Trophoblast cell (in vitro differentiated cells and primary cell): Measurements from ENCODE around the gene KRT31.
A peak's percentile ranks its signal among the peaks of the same experiment; 100 is the strongest.

Source experiments
- DNase-seq, 2 donors: peaks; one replicate each; pipeline ENCODE4 v3.0.0-alpha.2; 2016
- H2AFZ ChIP-seq: 2 replicates; pipeline ENCODE4 v1.6.1; 2013; ENCODE audit warnings: low read length, moderate library complexity, mild to moderate bottlenecking; ENCODE audit not compliant: insufficient read depth, poor library complexity
- H2AK5ac ChIP-seq: 2 replicates; pipeline ENCODE4 v1.6.1; 2013; ENCODE audit warnings: mild to moderate bottlenecking, low read length
- H2BK120ac ChIP-seq: 2 replicates; pipeline ENCODE4 v1.6.1; 2013; ENCODE audit warnings: low read length, mild to moderate bottlenecking, moderate library complexity; ENCODE audit not compliant: insufficient read depth, poor library complexity
- H2BK12ac ChIP-seq: 2 replicates; pipeline ENCODE4 v1.6.1; 2013; ENCODE audit warnings: mild to moderate bottlenecking, low read length, moderate library complexity
- H2BK5ac ChIP-seq: 2 replicates; pipeline ENCODE4 v1.6.1; 2013; ENCODE audit warnings: low read length, low read depth, moderate library complexity, mild to moderate bottlenecking; ENCODE audit not compliant: poor library complexity
- H3K14ac ChIP-seq: 2 replicates; pipeline ENCODE4 v1.6.1; 2013; ENCODE audit warnings: mild to moderate bottlenecking, low read length
- H3K18ac ChIP-seq: 2 replicates; pipeline ENCODE4 v1.6.1; 2013; ENCODE audit warnings: mild to moderate bottlenecking, low read length
- H3K23ac ChIP-seq: 2 replicates; pipeline ENCODE4 v1.6.1; 2013; ENCODE audit warnings: low read length
- H3K27ac ChIP-seq: 2 replicates; pipeline ENCODE4 v1.5.1; 2013; ENCODE audit warnings: low read depth, mild to moderate bottlenecking, inconsistent platforms, low read length, moderate library complexity
- H3K27me3 ChIP-seq: 2 replicates; pipeline ENCODE4 v1.6.1; 2013; ENCODE audit warnings: inconsistent platforms, mild to moderate bottlenecking, low read length, moderate library complexity; ENCODE audit not compliant: insufficient read depth
- H3K36me3 ChIP-seq, 2 experiments: 1 replicate in 1 of 2; 2 replicates in 1 of 2; pipeline ENCODE4 v1.6.1; 2013; ENCODE audit warnings: low read length in 2 of 2, mild to moderate bottlenecking in 2 of 2, moderate library complexity in 1 of 2; ENCODE audit not compliant: insufficient read depth in 2 of 2, control insufficient read depth in 1 of 2
- H3K4ac ChIP-seq: 2 replicates; pipeline ENCODE4 v1.6.1; 2013; ENCODE audit warnings: low read depth, mild to moderate bottlenecking, low read length, moderate library complexity
- H3K4me1 ChIP-seq, 2 experiments: 1 replicate in 1 of 2; 2 replicates in 1 of 2; pipeline ENCODE4 v1.6.1; 2013; ENCODE audit warnings: low read length in 2 of 2, mild to moderate bottlenecking in 2 of 2, moderate library complexity in 1 of 2; ENCODE audit not compliant: insufficient read depth in 2 of 2, control insufficient read depth in 1 of 2
- H3K4me2 ChIP-seq: 2 replicates; pipeline ENCODE4 v1.6.1; 2013; ENCODE audit warnings: inconsistent platforms, mild to moderate bottlenecking, low read length, moderate library complexity
- H3K4me3 ChIP-seq: 2 replicates; pipeline ENCODE4 v1.5.1; 2013; ENCODE audit warnings: mild to moderate bottlenecking, low read depth, low read length, inconsistent platforms
- H3K79me1 ChIP-seq: one replicate; pipeline ENCODE4 v1.6.1; 2013; ENCODE audit warnings: low read length
- H3K79me2 ChIP-seq: 2 replicates; pipeline ENCODE4 v1.6.1; 2013; ENCODE audit warnings: low read length, mild to moderate bottlenecking; ENCODE audit not compliant: control insufficient read depth, insufficient read depth, poor library complexity
- H3K9ac ChIP-seq: 2 replicates; pipeline ENCODE4 v1.6.1; 2013; ENCODE audit warnings: mild to moderate bottlenecking, low read length
- H3K9me3 ChIP-seq: 2 replicates; pipeline ENCODE4 v1.6.1; 2013; ENCODE audit warnings: low read depth, mild to moderate bottlenecking, control low read depth, inconsistent platforms, low read length; ENCODE audit not compliant: insufficient read depth
- H4K12ac ChIP-seq: 2 replicates; pipeline ENCODE4 v1.6.1; 2013; ENCODE audit warnings: low read depth, mild to moderate bottlenecking, low read length, moderate library complexity
- H4K8ac ChIP-seq: 2 replicates; pipeline ENCODE4 v1.6.1; 2013; ENCODE audit warnings: low read depth, mild to moderate bottlenecking, low read length, moderate library complexity
- H4K91ac ChIP-seq: one replicate; pipeline ENCODE4 v1.6.1; 2013; ENCODE audit warnings: low read depth, mild to moderate bottlenecking, low read length, moderate library complexity
- WGBS: extraction: QIAGEN DNeasy Blood & Tissue Kit; methylation state at CpG from one replicate; pipeline ENCODE4 v1.1.7; 2013; ENCODE audit warnings: missing lambda C conversion rate; ENCODE audit not compliant: insufficient read length, insufficient coverage; ENCODE audit errors: extremely low coverage; 5-methylcytosine and 5-hydroxymethylcytosine counted together

KRT31 gene

GRCh38 chr17:41416479-41416878 is 19.1 kb upstream of the KRT31 start:
- Histone ChIP-seq H3K36me3 (no peaks in the 10 kb centered on the region), H3K4me3 (no peak overlapping the region), H3K4me2 (no peak overlapping the region), H3K4me1 (peaks cover 6 to 22% of the 10 kb centered on the region in 2 experiments), H3K23ac (no peak overlapping the region), H3K18ac (no peak overlapping the region), H3K4ac (no peak overlapping the region), H3K9me3 (peaks cover 2% of the 10 kb centered on the region), H2BK5ac (no peak overlapping the region), H3K79me2 (no peaks in the 10 kb centered on the region), H3K27me3 (no peaks in the 10 kb centered on the region), H2BK12ac (no peak overlapping the region), H4K91ac (no peak overlapping the region), H3K9ac (no peak overlapping the region), H2AFZ (no peak overlapping the region), H4K8ac (no peak overlapping the region), H3K79me1 (peaks cover 3% of the 10 kb centered on the region), H3K27ac (peak overlapping the region; percentile 22), H3K14ac (no peak overlapping the region), H2BK120ac (no peak overlapping the region), H4K12ac (no peak overlapping the region), H2AK5ac (no peak overlapping the region)
- WGBS, result no CpG with 5 or more reads among the region's 5 CpGs
- peak in 1 of 2 donors; percentile 60 for DNase-seq

GRCh38 chr17:41415833-41416335 is 18.5 kb upstream of the KRT31 start:
- peak overlapping the region; percentile 22 for H3K27ac ChIP-seq
- peak overlapping the region; percentile 38 for H3K4me2 ChIP-seq
- peaks cover 5% of the 10 kb centered on the region for H3K9me3 ChIP-seq
- H2BK5ac ChIP-seq, result no peak overlapping the region
- peaks cover 3% of the 10 kb centered on the region for H3K79me1 ChIP-seq
- no peak overlapping the region for H2AFZ ChIP-seq
- no peak overlapping the region for H4K12ac ChIP-seq
- H3K27me3 ChIP-seq, result no peaks in the 10 kb centered on the region
- peak; percentile 81 to 93 for DNase-seq
- WGBS, result no CpG with 5 or more reads among the region's 3 CpGs
- H4K8ac ChIP-seq, result no peak overlapping the region
- H3K23ac ChIP-seq, result no peak overlapping the region
- H4K91ac ChIP-seq, result no peak overlapping the region
- no peak overlapping the region for H3K14ac ChIP-seq
- H2AK5ac ChIP-seq, result no peak overlapping the region
- no peak overlapping the region for H2BK12ac ChIP-seq
- H3K36me3 ChIP-seq, result no peaks in the 10 kb centered on the region
- no peak overlapping the region for H3K18ac ChIP-seq
- no peaks in the 10 kb centered on the region for H3K79me2 ChIP-seq
- peaks cover 4 to 18% of the 10 kb centered on the region in 2 experiments for H3K4me1 ChIP-seq
- no peak overlapping the region for H3K9ac ChIP-seq
- no peak overlapping the region for H3K4me3 ChIP-seq
- no peak overlapping the region for H2BK120ac ChIP-seq
- no peak overlapping the region for H3K4ac ChIP-seq

GRCh38 chr17:41415411-41415810 is 18.0 kb upstream of the KRT31 start:
- Histone ChIP-seq H2BK5ac (no peak overlapping the region), H3K4me3 (no peak overlapping the region), H2AK5ac (no peak overlapping the region), H2BK120ac (no peak overlapping the region), H4K91ac (no peak overlapping the region), H3K27me3 (no peaks in the 10 kb centered on the region), H3K27ac (no peak overlapping the region), H4K12ac (no peak overlapping the region), H3K79me2 (no peaks in the 10 kb centered on the region), H3K9me3 (peaks cover 5% of the 10 kb centered on the region), H3K36me3 (no peaks in the 10 kb centered on the region), H3K4me2 (no peak overlapping the region), H3K9ac (no peak overlapping the region), H3K79me1 (no peaks in the 10 kb centered on the region), H2BK12ac (no peak overlapping the region), H3K23ac (no peak overlapping the region), H4K8ac (no peak overlapping the region), H3K4me1 (peaks cover 0 to 14% of the 10 kb centered on the region in 2 experiments), H3K14ac (no peak overlapping the region), H3K4ac (no peak overlapping the region), H2AFZ (no peak overlapping the region), H3K18ac (no peak overlapping the region)
- no CpG with 5 or more reads among the region's 4 CpGs for WGBS
- peak in 1 of 2 donors; percentile 25 for DNase-seq

GRCh38 chr17:41413982-41414381 is 16.6 kb upstream of the KRT31 start:
- Histone ChIP-seq H3K4me2 (no peak overlapping the region), H2AK5ac (no peak overlapping the region), H3K23ac (no peak overlapping the region), H3K14ac (no peak overlapping the region), H4K91ac (no peak overlapping the region), H2BK5ac (no peak overlapping the region), H3K4me1 (peaks cover 0 to 14% of the 10 kb centered on the region in 2 experiments), H3K27me3 (no peaks in the 10 kb centered on the region), H2BK12ac (no peak overlapping the region), H3K4ac (no peak overlapping the region), H3K36me3 (no peaks in the 10 kb centered on the region), H3K4me3 (no peak overlapping the region), H3K9me3 (peaks cover 5% of the 10 kb centered on the region), H3K9ac (no peak overlapping the region), H3K79me1 (no peaks in the 10 kb centered on the region), H3K79me2 (no peaks in the 10 kb centered on the region), H4K12ac (no peak overlapping the region), H2AFZ (no peak overlapping the region), H3K27ac (no peak overlapping the region), H3K18ac (no peak overlapping the region), H2BK120ac (no peak overlapping the region), H4K8ac (no peak overlapping the region)
- peak in 1 of 2 donors; percentile 69 for DNase-seq
- no CpG with 5 or more reads among the region's 2 CpGs for WGBS
